Panc1 (cell line): ENCODE data around the gene GAL3ST1. TPM values are rescaled to one million over a fixed set of nuclear protein-coding genes. Genes with fewer than 3 reads are reported as not detected.

ENCODE experiments used
- ATAC-seq: fragments of 200-7000 bp; cut with Tn5 transposase; 2 replicates; pipeline ENCODE4 v1.9.1; 2020; ENCODE audit warnings: mild to moderate bottlenecking, moderate library complexity
- BruUV-seq: library from RNA; stranded (reverse); fragments of 400-500 nt; replicated peaks from 2 replicates; lab custom pipeline; 2021; lab: Mats Ljungman, UMichigan
- CTCF ChIA-PET: fragments of 300-600 bp; sonication (Branson Sonifier 250); formaldehyde crosslinking; loops from one replicate; lab custom pipeline; 2022; ENCODE audit warnings: antibody characterized with exemption; lab: Charles Lee
- POLR2A ChIA-PET: fragments of 300-600 bp; sonication (Branson Sonifier 250); formaldehyde crosslinking; loops from one replicate; lab custom pipeline; 2022; ENCODE audit warnings: antibody characterized with exemption; lab: Charles Lee
- DNase-seq: peaks from one replicate; pipeline ENCODE4 v3.0.0-alpha.2; 2010; ENCODE audit warnings: low read depth, low spot score
- H3K27ac ChIP-seq: 2 replicates; pipeline ENCODE4 v1.5.1; 2011; ENCODE audit warnings: mild to moderate bottlenecking, low read length, inconsistent platforms
- H3K27me3 ChIP-seq: fragments of 200-500 bp; sonication (Bioruptor generic); 2 replicates; pipeline ENCODE4 v1.6.0; 2014; ENCODE audit warnings: low read length, inconsistent platforms; ENCODE audit not compliant: control insufficient read depth, insufficient read depth
- H3K36me3 ChIP-seq: fragments of 200-500 bp; sonication (Bioruptor generic); 2 replicates; pipeline ENCODE4 v1.5.1; 2014; ENCODE audit warnings: inconsistent platforms, mild to moderate bottlenecking, low read length, moderate library complexity; ENCODE audit not compliant: control insufficient read depth, insufficient read depth
- H3K4me1 ChIP-seq: 2 replicates; pipeline ENCODE4 v1.5.1; 2011; ENCODE audit warnings: inconsistent platforms, mild to moderate bottlenecking, low read length, moderate library complexity; ENCODE audit not compliant: control insufficient read depth, insufficient read depth
- H3K4me3 ChIP-seq, 2 experiments: 2 replicates each; pipeline ENCODE4 v1.5.1; 2011 to 2012; ENCODE audit warnings: low read depth in 2 of 2, low read length in 2 of 2, mild to moderate bottlenecking in 2 of 2, inconsistent platforms in 1 of 2, moderate library complexity in 1 of 2
- H3K9me3 ChIP-seq: fragments of 200-500 bp; sonication (Bioruptor generic); 2 replicates; pipeline ENCODE4 v1.5.1; 2014; ENCODE audit warnings: low read depth, mild to moderate bottlenecking, inconsistent platforms, low read length, moderate library complexity; ENCODE audit not compliant: control insufficient read depth, insufficient read depth
- CTCF ChIP-seq: fragments of 450-650 bp; IDR thresholded peaks from 2 replicates; pipeline ENCODE4 v1.5.1; 2017; ENCODE audit warnings: mild to moderate bottlenecking
- POLR2AphosphoS5 ChIP-seq: IDR thresholded peaks from 2 replicates; pipeline ENCODE4 v1.6.1; 2012; ENCODE audit warnings: mild to moderate bottlenecking, low read depth, low read length, moderate library complexity
- REST ChIP-seq, 2 experiments: IDR thresholded peaks; 2 replicates each; pipeline ENCODE4 v1.6.1; 2011 to 2012; ENCODE audit warnings: low read depth in 2 of 2, control low read depth in 1 of 2, low read length in 1 of 2, mild to moderate bottlenecking in 1 of 2, moderate library complexity in 1 of 2; ENCODE audit not compliant: insufficient read depth in 1 of 2
- SIN3A ChIP-seq: IDR thresholded peaks from 2 replicates; pipeline ENCODE4 v1.6.1; 2012; ENCODE audit warnings: low read depth, mild to moderate bottlenecking, low read length, moderate library complexity, borderline replicate concordance; ENCODE audit not compliant: insufficient read depth
- TCF7L2 ChIP-seq: IDR thresholded peaks from 2 replicates; pipeline ENCODE4 v1.6.1; 2011; ENCODE audit warnings: mild to moderate bottlenecking, low read depth, low read length, inconsistent platforms
- in situ Hi-C: cut with HindIII; loops from 2 replicates; pipeline ENCODE4 v1.10.0; 2016; ENCODE audit warnings: low sequenced_read_pairs, low pct_unique_long_range_greater_than_20kb
- intact Hi-C: fragments of 100-400 bp; cut with micrococcal nuclease; formaldehyde crosslinking; loops from one replicate; pipeline ENCODE4 v1.10.0; 2022; ENCODE audit not compliant: unreplicated experiment
- total RNA-seq: library from RNA; stranded (reverse); gene quantifications from one replicate; pipeline ENCODE4 v1.2.1, GENCODE V29; 2021; ENCODE audit not compliant: unreplicated experiment

GAL3ST1 gene
- total RNA-seq, 1 experiment from 2014 or later: 1.1 TPM

GRCh38 chr22:30565341-30565740 lies 9.1 kb downstream of the GAL3ST1 start:
- TF ChIP-seq SIN3A (no peak), REST (IDR thresholded peaks at IDR 0.05; ENCODE audit: insufficient read depth in 1 of 2, low read depth in 2 of 2, low read length in 1 of 2) (no peak), CTCF (no peak), TCF7L2 (no peak), POLR2AphosphoS5 (no peak)
- ChIA-PET CTCF (no interaction called here), POLR2A (no interaction called here)
- no peaks in the 10 kb centered on the region; the same call in 1 of the 2 replicates for H3K4me1 ChIP-seq
- H3K4me3 ChIP-seq: no peak overlapping the region
- no peaks in the 10 kb centered on the region for H3K36me3 ChIP-seq
- in situ Hi-C loops (no loop called here), intact Hi-C loops (no loop called here)
- ATAC-seq: no peak
- H3K27ac ChIP-seq: no peak overlapping the region
- DNase-seq: no peak
- no TSS peak for BruUV-seq
- H3K27me3 ChIP-seq: no peaks in the 10 kb centered on the region
- H3K9me3 ChIP-seq: no peaks in the 10 kb centered on the region

GRCh38 chr22:30564761-30565119 lies 9.7 kb downstream of the GAL3ST1 start:
- Histone ChIP-seq H3K27ac (no peak overlapping the region), H3K9me3 (no peaks in the 10 kb centered on the region), H3K4me1 (no peaks in the 10 kb centered on the region; the same call in 1 of the 2 replicates), H3K36me3 (no peaks in the 10 kb centered on the region), H3K4me3 (no peak overlapping the region), H3K27me3 (no peaks in the 10 kb centered on the region)
- BruUV-seq: no TSS peak
- ChIA-PET CTCF (no interaction called here), POLR2A (no interaction called here)
- intact Hi-C loops (no loop called here), in situ Hi-C loops (no loop called here)
- no peak for ATAC-seq
- DNase-seq: no peak
- TF ChIP-seq REST (IDR thresholded peaks at IDR 0.05; ENCODE audit: insufficient read depth in 1 of 2, low read depth in 2 of 2, low read length in 1 of 2) (no peak), TCF7L2 (no peak), SIN3A (no peak)
